ENCODE data around the gene ZNF581.

The ZNF581 gene

GRCh38 chr19:55640043-55640576, 3.3 kb upstream of the ZNF581 start:
- peak overlapping the region; percentile 87 for H3K4me3 ChIP-seq
- TF ChIP-seq CTCF (IDR thresholded peaks at IDR 0.05) = peak; percentile 31
- H3K27ac ChIP-seq = peak overlapping the region; percentile 85 to 95
- peak; percentile 79 for DNase-seq (ENCODE audit: low spot score)

GRCh38 chr19:55640577-55641425, 2.6 kb upstream of the ZNF581 start, which contains the start of gene ZNF580:
Gene ZNF580, plus strand, starts transcription at chr19:55641002. Its CDS starts 1,507 bp downstream, at chr19:55642509.
- Histone ChIP-seq H3K27ac (peak within 1 kb of the TSS; percentile 85 to 95), H3K4me3 (peak within 1 kb of the TSS; percentile 87)
- no peak for TF ChIP-seq CTCF (IDR thresholded peaks at IDR 0.05)
- DNase-seq (ENCODE audit: low spot score) = peak; percentile 79

DNA sequence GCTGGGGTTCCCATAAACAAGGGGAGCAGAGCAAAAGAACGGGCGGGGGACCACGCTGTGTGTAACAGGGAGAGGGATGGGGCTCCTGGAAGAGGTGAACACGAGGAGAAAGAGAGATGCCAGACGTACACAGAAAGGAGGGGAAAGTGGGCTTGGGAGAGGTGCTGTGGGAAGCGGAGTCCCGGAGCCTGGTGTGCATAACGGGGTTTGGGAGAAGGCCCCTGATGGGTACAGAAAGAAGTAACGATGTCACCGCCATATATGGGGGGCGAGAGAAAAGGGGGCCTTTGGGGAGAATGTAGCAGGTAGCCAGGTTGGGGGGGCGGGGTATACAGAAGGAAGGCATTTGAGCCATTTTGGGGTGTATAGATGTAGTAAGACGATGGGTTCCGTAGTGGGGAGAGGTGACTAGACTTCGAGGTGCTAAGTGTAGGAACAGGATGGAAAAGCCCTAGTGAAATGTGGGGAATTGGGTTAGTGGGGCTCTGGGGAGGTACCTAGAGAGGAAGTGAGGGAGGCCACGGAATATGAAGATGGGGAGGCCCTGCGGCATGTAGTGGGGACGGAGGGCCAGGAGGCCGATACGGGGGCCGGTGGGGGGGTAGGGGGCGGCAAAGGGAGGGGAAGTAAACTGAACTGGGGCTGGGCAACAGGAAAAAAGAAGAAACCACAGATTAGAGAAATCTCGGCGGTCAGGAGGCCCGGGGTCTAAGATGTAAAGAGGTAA, 1.9 kb upstream of the ZNF581 start:
- DNase-seq (ENCODE audit: low spot score) = peak; percentile 72
- peak overlapping the region; percentile 85 to 95 for H3K27ac ChIP-seq
- no peak for TF ChIP-seq CTCF (IDR thresholded peaks at IDR 0.05)
- H3K4me3 ChIP-seq = peak overlapping the region; percentile 87

DNA sequence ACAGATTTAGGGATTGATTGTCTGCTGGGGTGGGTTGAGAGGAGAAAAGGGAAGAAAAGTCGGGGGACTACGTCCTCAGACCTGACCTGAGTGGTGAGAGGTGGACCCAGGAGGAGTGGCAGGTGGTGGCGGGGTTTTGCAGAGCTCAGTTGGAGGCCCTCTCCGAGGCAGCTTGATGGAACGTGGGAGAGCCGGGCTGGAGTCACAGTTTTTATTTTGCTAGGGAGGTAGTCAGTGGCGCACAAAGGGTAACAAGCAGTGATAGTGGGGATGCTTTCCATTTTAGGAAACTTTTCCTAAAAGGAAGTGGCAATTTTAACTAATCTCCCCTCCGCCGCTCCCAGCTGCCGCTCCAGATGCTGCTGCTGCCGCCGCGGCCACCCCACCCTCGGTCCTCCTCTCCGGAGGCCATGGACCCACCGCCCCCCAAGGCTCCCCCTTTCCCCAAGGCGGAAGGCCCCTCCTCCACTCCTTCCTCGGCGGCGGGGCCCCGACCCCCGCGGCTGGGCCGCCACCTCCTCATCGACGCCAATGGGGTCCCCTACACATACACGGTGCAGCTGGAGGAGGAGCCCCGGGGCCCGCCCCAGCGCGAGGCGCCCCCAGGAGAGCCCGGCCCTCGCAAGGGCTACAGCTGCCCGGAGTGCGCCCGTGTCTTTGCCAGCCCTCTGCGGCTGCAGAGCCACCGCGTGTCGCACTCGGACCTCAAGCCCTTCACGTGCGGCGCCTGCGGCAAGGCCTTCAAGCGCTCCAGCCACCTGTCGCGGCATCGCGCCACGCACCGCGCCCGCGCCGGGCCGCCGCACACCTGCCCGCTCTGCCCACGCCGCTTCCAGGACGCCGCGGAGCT, 1.1 kb upstream of the ZNF581 start:
- no peak for DNase-seq (ENCODE audit: low spot score)
- H3K4me3 ChIP-seq = peak overlapping the region; percentile 87
- peak overlapping the region; percentile 85 to 95 for H3K27ac ChIP-seq

DNA sequence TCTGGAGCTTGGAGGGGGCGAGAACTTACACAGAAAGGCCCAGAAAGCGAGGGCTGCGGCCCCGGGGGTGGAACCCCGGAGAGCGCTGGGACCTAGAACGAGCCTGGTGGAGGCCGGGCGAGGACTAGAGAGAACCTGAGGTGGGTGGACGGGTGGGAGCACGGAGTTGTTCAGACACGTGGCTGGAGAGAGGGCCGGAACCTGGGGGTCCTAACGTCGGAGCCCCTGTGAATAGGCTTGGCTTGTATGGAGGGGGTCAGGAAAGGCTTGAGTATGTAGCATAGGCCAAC, 383 bp downstream of the ZNF581 start:
- TF ChIP-seq CTCF (IDR thresholded peaks at IDR 0.05) = no peak
- H3K4me3 ChIP-seq = peak overlapping the region; percentile 87
- peak overlapping the region; percentile 85 to 95 for H3K27ac ChIP-seq
- DNase-seq (ENCODE audit: low spot score) = no peak

More for the DNA sequence above, 1.1 kb upstream of the ZNF581 start:
- TF ChIP-seq CTCF (IDR thresholded peaks at IDR 0.05) = no peak

DNA sequence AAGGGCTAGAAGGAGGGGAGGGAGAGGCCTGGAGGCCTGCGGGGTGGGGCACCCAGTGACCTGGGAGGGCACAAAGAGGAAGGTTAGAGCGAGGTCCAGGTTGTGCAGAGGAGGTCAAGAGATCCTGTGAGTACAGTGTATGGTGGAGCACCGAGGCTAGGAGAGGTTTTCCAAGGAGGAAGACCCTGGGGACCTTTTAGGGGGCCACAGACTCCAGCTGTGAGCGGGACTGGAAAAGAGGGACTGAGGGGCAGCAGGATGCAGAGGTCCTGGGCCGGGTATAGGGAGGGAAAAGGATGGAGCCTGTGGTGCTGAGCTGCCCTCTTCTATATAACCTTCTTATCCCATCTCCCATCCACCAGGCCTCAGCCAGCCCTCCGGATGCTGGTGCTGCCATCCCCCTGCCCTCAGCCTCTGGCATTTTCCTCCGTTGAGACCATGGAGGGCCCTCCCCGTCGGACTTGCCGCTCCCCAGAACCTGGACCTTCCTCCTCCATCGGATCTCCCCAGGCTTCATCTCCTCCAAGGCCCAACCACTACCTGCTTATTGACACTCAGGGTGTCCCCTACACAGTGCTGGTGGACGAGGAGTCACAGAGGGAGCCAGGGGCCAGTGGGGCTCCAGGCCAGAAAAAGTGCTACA, 863 bp downstream of the ZNF581 start:
- no peak for TF ChIP-seq CTCF (IDR thresholded peaks at IDR 0.05)
- H3K4me3 ChIP-seq = peak overlapping the region; percentile 87
- peak overlapping the region; percentile 85 to 95 for H3K27ac ChIP-seq
- peak; percentile 75 for DNase-seq (ENCODE audit: low spot score)

Data from coronary artery (tissue), 2 donors.